Lower leg skin (tissue), 4 donors: ENCODE data around the gene TSKU. TPM values are rescaled to one million over a fixed set of nuclear protein-coding genes. Genes with fewer than 3 reads are reported as not detected.
"Not testable (repeated sequence)": the region's sequence is repeated elsewhere in the genome, so short reads cannot be mapped to it uniquely, and the experiment has no call there.

Source experiments
- DNase-seq, 2 donors: peaks; one replicate each; pipeline ENCODE4 v3.0.0-alpha.2; 2019; ENCODE audit warnings: low spot score in 2 of 2
- H3K4me3 ChIP-seq: fragments of 200-600 bp; sonication (generic); 2 replicates; pipeline ENCODE4 v1.5.1; 2017; ENCODE audit warnings: mild to moderate bottlenecking, low read depth; ENCODE audit not compliant: poor library complexity, severe bottlenecking
- POLR2A ChIP-seq, 2 donors: fragments of 450-650 bp; IDR thresholded peaks; one replicate each; pipeline ENCODE4 v1.6.1; 2016 to 2017; ENCODE audit warnings: antibody characterized with exemption in 2 of 2, mild to moderate bottlenecking in 1 of 2, moderate library complexity in 1 of 2
- WGBS, 2 donors: methylation state at CpG; one replicate each; pipeline ENCODE4 v1.1.5; 2018; 5-methylcytosine and 5-hydroxymethylcytosine counted together
- intact Hi-C: fragments of 100-400 bp; cut with DNase I; formaldehyde crosslinking; loops from one replicate; pipeline ENCODE4 v1.15.0; 2023; ENCODE audit warnings: low total_unique reads
- total RNA-seq, 4 donors: library from RNA; depleted of rRNA; stranded (reverse); fragments of >200 nt; gene quantifications; one replicate each; pipeline ENCODE4 v1.1.0, GENCODE V29; 2016
- TF ChIP-seq, protein P1 (sequence below), 3 donors: fragments of 450-650 bp; IDR thresholded peaks; one replicate each; pipeline ENCODE4 v1.5.1; 2016; ENCODE audit warnings: antibody characterized with exemption in 3 of 3, mild to moderate bottlenecking in 3 of 3, moderate library complexity in 2 of 3

TSKU gene
- total RNA-seq, 4 donors from 2014 or later, result 113 to 125 (median 120) TPM

DNA sequence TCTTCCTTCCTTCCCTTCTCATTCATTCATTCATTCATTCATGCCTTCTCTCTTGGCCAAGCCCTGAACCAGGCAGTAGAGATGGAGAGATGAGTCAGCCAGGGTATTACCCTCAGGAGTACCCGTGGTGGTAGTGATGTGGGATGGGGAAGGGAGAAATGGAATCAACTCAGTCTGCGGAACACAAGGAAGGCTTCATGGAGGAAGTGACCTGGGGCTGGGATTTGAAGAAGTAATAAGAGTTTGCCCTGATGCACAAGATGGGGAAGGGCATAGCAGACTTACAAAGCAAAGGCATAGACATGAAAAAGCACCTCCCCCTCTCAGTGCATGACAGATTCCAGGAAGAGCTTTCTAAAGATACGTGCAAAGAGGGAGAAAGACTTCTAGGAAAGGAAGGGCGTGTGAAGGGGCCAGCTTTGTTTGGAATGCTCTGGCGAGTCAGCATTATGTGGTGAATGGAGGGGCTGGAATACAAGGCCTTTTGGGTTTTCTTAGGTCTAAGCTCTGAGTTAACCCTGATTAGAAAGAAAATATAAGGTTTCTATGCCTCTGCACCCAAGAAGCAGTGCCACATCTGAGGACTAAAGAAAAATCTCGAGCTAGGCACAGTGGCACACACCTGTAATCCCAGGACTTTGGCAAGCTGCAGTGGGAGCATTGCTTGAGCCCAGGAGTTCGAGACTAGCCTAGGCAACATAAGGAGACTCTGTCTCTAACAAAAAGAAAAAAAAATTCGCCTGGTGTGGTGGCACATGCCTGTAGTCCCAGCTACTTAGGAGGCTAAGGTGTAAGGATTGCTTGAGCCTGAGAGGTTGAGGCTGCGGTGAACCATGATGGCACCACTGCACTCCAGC, 41.2 kb downstream of the TSKU start:
- H3K4me3 ChIP-seq, result no peak overlapping the region
- intact Hi-C loops, result no loop called here
- DNase-seq, result no peak
- 42 to 56% methylated on average over 9 of the region's 9 CpGs for WGBS, 2 donors
- TF ChIP-seq POLR2A (IDR thresholded peaks at IDR 0.05), result no peak
- TF ChIP-seq, protein P1, sequence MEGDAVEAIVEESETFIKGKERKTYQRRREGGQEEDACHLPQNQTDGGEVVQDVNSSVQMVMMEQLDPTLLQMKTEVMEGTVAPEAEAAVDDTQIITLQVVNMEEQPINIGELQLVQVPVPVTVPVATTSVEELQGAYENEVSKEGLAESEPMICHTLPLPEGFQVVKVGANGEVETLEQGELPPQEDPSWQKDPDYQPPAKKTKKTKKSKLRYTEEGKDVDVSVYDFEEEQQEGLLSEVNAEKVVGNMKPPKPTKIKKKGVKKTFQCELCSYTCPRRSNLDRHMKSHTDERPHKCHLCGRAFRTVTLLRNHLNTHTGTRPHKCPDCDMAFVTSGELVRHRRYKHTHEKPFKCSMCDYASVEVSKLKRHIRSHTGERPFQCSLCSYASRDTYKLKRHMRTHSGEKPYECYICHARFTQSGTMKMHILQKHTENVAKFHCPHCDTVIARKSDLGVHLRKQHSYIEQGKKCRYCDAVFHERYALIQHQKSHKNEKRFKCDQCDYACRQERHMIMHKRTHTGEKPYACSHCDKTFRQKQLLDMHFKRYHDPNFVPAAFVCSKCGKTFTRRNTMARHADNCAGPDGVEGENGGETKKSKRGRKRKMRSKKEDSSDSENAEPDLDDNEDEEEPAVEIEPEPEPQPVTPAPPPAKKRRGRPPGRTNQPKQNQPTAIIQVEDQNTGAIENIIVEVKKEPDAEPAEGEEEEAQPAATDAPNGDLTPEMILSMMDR (IDR thresholded peaks at IDR 0.05), result no peak

DNA sequence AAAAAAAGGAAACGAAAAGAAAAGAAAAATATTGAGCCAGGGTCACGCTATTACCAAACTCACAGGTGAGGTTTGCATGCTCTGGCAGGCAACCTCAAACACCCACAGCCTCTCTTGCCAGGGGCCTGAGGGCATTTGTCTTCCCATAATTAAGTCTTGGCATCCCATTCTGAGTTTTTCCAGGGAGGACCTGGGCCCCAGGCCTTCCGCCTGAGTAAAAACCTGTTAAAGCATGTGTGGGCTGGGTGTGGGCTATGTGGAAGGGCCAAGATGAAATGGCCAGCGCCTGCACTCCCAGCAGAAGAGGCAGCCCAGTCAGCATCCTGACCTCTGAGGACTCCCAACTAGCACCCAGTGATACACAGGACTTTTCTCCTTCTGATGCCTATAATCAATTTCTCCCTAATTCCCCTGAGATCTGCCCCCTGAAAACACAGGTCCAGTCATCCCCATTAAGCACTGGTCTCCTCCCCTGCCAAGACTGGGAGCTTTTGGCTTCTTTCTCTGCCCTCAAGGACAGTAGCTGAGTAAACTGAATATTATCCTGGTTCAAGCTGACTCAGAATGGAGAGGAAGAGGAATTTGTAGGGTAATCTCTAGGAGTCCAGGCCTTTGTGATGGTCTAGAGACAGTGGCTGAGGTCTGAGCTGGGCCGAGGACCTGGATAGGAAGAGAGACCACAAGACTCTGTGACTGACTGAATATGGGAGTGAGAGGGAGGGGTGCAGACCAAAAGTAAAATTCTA, 42.0 kb downstream of the TSKU start:
- intact Hi-C loops, result no loop called here
- DNase-seq, result no peak
- 53 to 59% methylated on average over 5 of the region's 5 CpGs for WGBS, 2 donors
- TF ChIP-seq POLR2A (IDR thresholded peaks at IDR 0.05), result no peak
- TF ChIP-seq, protein P1 (IDR thresholded peaks at IDR 0.05), result no peak
- no peak overlapping the region for H3K4me3 ChIP-seq

DNA sequence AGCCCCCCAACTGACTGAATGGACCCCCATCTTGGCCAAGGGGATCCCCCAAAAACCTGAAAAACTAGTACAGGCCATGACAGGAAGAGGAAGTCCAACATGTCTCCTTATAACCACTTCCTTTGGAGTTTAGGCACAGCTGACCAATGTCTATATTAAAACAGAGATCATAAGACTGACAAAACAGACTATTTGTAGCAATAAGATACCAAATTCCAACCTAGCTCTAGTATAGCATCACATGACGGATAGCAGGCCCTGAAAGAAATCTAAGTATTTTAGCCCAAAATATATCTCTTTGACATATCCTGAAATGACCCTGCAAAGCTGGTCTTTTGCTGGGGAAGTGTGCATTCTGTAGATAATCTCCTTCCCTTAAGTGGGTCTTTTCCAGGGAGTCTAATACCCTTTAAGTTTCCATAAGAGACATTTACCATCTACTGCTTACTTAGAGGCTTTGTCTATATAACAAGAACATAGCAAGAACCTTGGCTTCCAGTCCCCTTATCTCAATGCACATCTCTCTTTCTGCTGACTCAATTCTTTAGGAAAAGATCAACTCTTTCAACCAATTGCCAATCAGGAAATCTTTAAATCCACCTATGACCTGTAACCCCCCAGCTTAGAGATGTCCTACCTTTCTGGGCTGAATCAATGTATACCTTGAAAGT, 42.7 kb downstream of the TSKU start:
- no peak for TF ChIP-seq POLR2A (IDR thresholded peaks at IDR 0.05)
- WGBS, 2 donors, result 76 to 88% methylated on average over 1 of the region's 1 CpG
- DNase-seq, result no peak
- intact Hi-C loops, result no loop called here
- no peak overlapping the region for H3K4me3 ChIP-seq

DNA sequence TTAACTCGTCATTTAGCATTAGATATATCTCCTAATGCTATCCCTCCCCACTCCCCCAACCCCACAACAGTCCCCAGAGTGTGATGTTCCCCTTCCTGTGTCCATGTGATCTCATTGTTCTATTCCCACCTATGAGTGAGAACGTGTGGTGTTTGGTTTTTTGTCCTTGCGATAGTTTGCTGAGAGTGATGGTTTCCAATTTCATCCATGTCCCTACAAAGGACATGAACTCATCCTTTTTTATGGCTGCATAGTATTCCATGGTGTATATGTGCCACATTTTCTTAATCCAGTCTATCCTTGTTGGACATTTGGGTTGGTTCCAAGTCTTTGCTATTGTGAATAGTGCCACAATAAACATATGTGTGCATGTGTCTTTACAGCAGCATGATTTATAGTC, 43.4 kb downstream of the TSKU start:
- DNase-seq, intact Hi-C loops, H3K4me3 ChIP-seq: not testable (repeated sequence)
- 90% methylated on average over 3 of the region's 3 CpGs for WGBS, 2 donors

DNA sequence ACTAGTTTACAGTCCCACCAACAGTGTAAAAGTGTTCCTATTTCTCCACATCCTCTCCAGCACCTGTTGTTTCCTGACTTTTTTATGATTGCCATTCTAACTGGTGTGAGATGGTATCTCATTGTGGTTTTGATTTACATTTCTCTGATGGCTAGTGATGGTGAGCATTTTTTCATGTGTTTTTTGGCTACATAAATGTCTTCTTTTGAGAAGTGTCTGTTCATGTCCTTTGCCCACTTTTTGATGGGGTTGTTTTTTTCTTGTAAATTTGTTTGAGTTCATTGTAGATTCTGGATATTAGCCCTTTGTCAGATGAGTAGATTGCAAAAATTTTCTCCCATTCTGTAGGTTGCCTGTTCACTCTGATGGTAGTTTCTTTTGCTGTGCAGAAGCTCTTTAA, 43.8 kb downstream of the TSKU start:
- DNase-seq, H3K4me3 ChIP-seq, intact Hi-C loops: not testable (repeated sequence)

DNA sequence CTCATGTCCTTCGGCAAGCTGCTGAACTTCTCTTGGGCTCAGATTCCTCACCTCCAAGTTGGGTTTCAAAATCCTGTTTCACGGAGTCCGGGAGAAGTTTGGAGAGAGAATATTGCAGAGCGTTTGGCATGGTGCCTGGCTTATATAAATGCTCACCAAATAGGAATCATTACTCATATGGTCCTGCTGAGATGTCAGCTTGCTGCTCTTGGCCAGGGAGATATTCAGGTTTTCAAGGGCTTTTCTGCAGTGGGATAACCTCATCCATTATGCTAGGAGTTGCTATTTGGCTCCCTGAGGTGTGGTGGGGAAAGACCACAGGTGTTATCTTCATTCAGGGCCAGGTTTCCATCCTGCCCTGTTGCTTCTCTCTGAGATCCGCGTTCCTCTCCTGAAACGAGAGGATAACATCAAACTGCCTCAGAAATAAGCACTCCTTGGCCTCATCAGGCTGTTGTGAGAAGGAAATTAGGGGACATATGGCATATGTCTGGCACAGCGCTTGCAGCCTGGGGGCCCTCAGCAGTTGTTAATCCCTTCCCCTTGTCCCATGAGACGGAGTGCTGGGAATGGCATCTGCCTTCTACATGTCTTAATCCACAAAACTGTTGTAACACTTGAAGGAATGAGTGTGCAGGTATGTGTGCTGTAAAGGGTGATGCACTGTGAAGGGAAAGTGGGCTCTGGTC, 47.6 kb downstream of the TSKU start:
- no peak for TF ChIP-seq POLR2A (IDR thresholded peaks at IDR 0.05)
- TF ChIP-seq, protein P1 (IDR thresholded peaks at IDR 0.05), result no peak
- 35 to 45% methylated on average over 9 of the region's 9 CpGs for WGBS, 2 donors

More for the DNA sequence above, 47.6 kb downstream of the TSKU start:
- DNase-seq, result no peak
- intact Hi-C loops, result no loop called here
- H3K4me3 ChIP-seq, result no peak overlapping the region
